SK-N-MC (cell line): ENCODE measurements around the gene WDR27.

Source experiments
- EZH2 ChIP-seq: fragments of 200-600 bp; sonication (generic); IDR thresholded peaks from one replicate; pipeline ENCODE4 v1.6.1; 2017; ENCODE audit warnings: antibody characterized with exemption
- FOXP2 ChIP-seq: optimal IDR thresholded peaks from 2 replicates; pipeline ENCODE3; 2011; ENCODE audit warnings: mild to moderate bottlenecking, moderate library complexity; ENCODE audit not compliant: insufficient read depth; ENCODE audit errors: extremely low read length, control extremely low read depth
- POLR2AphosphoS5 ChIP-seq: IDR thresholded peaks from 2 replicates; pipeline ENCODE4 v1.6.1; 2012; ENCODE audit warnings: mild to moderate bottlenecking, low read depth, low read length, borderline replicate concordance

GRCh38 chr6:169723991-169724493, 22.2 kb upstream of the WDR27 start:
- no peak for TF ChIP-seq EZH2
- no peak for TF ChIP-seq POLR2AphosphoS5
- no peak for TF ChIP-seq FOXP2
